ENCODE results near the gene CAMTA1. TPM values are rescaled to one million over a fixed set of nuclear protein-coding genes. Genes with fewer than 3 reads are reported as not detected.

CAMTA1 gene
- total and polyA plus RNA-seq, 4 donors: 18.0 to 93.5 (median 35.8) TPM

GRCh38 chr1:6924891-6925290 is 139.6 kb downstream of the CAMTA1 start (continued):
- TF ChIP-seq ZBTB33 (IDR thresholded peaks at IDR 0.05) (no peak), EGR1 (IDR thresholded peaks at IDR 0.05; ENCODE audit: low read depth in 2 of 2) (no peak), RXRA (IDR thresholded peaks at IDR 0.05) (no peak), NR2F2 (IDR thresholded peaks at IDR 0.05) (no peak)

- no peak for TF ChIP-seq RXRA (IDR thresholded peaks at IDR 0.05)
- H3K9ac ChIP-seq (ENCODE audit: low read depth in 1 of 2, low read length in 2 of 2): no peak overlapping the region
- H3K36me3 ChIP-seq (ENCODE audit: control insufficient read depth in 4 of 4, insufficient read depth in 3 of 4, low read depth in 1 of 4, low read length in 3 of 4): no peaks in the 10 kb centered on the region
- no peak overlapping the region for H3K4me3 ChIP-seq (ENCODE audit: low read depth in 1 of 3, low read length in 3 of 3)
- WGBS: 77% methylated on average over 4 of the region's 4 CpGs
- H3K4me1 ChIP-seq (ENCODE audit: control insufficient read depth in 4 of 4, insufficient read depth in 4 of 4, low read length in 3 of 4): peaks cover 0 to 3% (median 0%) of the 10 kb centered on the region in 4 donors
- no peaks in the 10 kb centered on the region for H3K9me3 ChIP-seq (ENCODE audit: control insufficient read depth in 4 of 4, low read length in 3 of 4)
- DNase-seq (ENCODE audit: low spot score): no peak
- no peaks in the 10 kb centered on the region for H3K27me3 ChIP-seq (ENCODE audit: control insufficient read depth in 4 of 4, insufficient read depth in 4 of 4, low read length in 3 of 4)
- H3K27ac ChIP-seq (ENCODE audit: low read depth in 1 of 2, low read length in 2 of 2): no peak overlapping the region
Observed at GRCh38 chr1:6927626-6928025, 142.4 kb downstream of the CAMTA1 start.

GRCh38 chr1:6928106-6928885 is 143.0 kb downstream of the CAMTA1 start:
- DNase-seq (ENCODE audit: low spot score): no peak
- no peak for TF ChIP-seq TAF1 (conservative IDR thresholded peaks at IDR 0.05)
- no peak for TF ChIP-seq MAX (IDR thresholded peaks at IDR 0.05)
- TF ChIP-seq FOXA1 (IDR thresholded peaks at IDR 0.05): no peak
- Histone ChIP-seq H3K4me1 (ENCODE audit: control insufficient read depth in 4 of 4, insufficient read depth in 4 of 4, low read length in 3 of 4) (no peaks in the 10 kb centered on the region), H3K4me3 (ENCODE audit: low read depth in 1 of 3, low read length in 3 of 3) (no peak overlapping the region), H3K27me3 (ENCODE audit: control insufficient read depth in 4 of 4, insufficient read depth in 4 of 4, low read length in 3 of 4) (no peaks in the 10 kb centered on the region), H3K9me3 (ENCODE audit: control insufficient read depth in 4 of 4, low read length in 3 of 4) (no peaks in the 10 kb centered on the region), H3K36me3 (ENCODE audit: control insufficient read depth in 4 of 4, insufficient read depth in 3 of 4, low read depth in 1 of 4, low read length in 3 of 4) (no peaks in the 10 kb centered on the region), H3K9ac (ENCODE audit: low read depth in 1 of 2, low read length in 2 of 2) (no peak overlapping the region), H3K27ac (ENCODE audit: low read depth in 1 of 2, low read length in 2 of 2) (no peak overlapping the region)
- WGBS: 85% methylated on average over 12 of the region's 12 CpGs

- DNase-seq (ENCODE audit: low spot score): no peak
- Histone ChIP-seq H3K4me1 (ENCODE audit: control insufficient read depth in 4 of 4, insufficient read depth in 4 of 4, low read length in 3 of 4) (no peaks in the 10 kb centered on the region), H3K9me3 (ENCODE audit: control insufficient read depth in 4 of 4, low read length in 3 of 4) (no peaks in the 10 kb centered on the region), H3K9ac (ENCODE audit: low read depth in 1 of 2, low read length in 2 of 2) (no peak overlapping the region), H3K27ac (ENCODE audit: low read depth in 1 of 2, low read length in 2 of 2) (no peak overlapping the region), H3K4me3 (ENCODE audit: low read depth in 1 of 3, low read length in 3 of 3) (no peak overlapping the region), H3K27me3 (ENCODE audit: control insufficient read depth in 4 of 4, insufficient read depth in 4 of 4, low read length in 3 of 4) (peaks cover 0 to 2% (median 0%) of the 10 kb centered on the region in 4 donors), H3K36me3 (ENCODE audit: control insufficient read depth in 4 of 4, insufficient read depth in 3 of 4, low read depth in 1 of 4, low read length in 3 of 4) (no peaks in the 10 kb centered on the region)
- 90% methylated on average over 8 of the region's 8 CpGs for WGBS
- TF ChIP-seq FOXA1 (IDR thresholded peaks at IDR 0.05): no peak
- TF ChIP-seq RAD21 (IDR thresholded peaks at IDR 0.05): no peak
- no peak for TF ChIP-seq YY1 (IDR thresholded peaks at IDR 0.05)
- no peak for TF ChIP-seq HNF4A (conservative IDR thresholded peaks at IDR 0.05)
- TF ChIP-seq EGR1 (IDR thresholded peaks at IDR 0.05; ENCODE audit: low read depth in 2 of 2): no peak
- TF ChIP-seq HNF4G (IDR thresholded peaks at IDR 0.05): no peak
- no peak for TF ChIP-seq RXRA (IDR thresholded peaks at IDR 0.05)
- no peak for TF ChIP-seq MAX (IDR thresholded peaks at IDR 0.05)
- no peak for TF ChIP-seq FOXA2 (IDR thresholded peaks at IDR 0.05)
- TF ChIP-seq JUND (IDR thresholded peaks at IDR 0.05): no peak
- no peak for TF ChIP-seq GABPA (IDR thresholded peaks at IDR 0.05 in 1 of 2, conservative IDR thresholded peaks at IDR 0.05 in 1 of 2)
- no peak for TF ChIP-seq ATF3 (IDR thresholded peaks at IDR 0.05)
- TF ChIP-seq TAF1 (conservative IDR thresholded peaks at IDR 0.05): no peak
- TF ChIP-seq NR2F2 (IDR thresholded peaks at IDR 0.05): no peak
Observed at GRCh38 chr1:6930732-6931300, 145.6 kb downstream of the CAMTA1 start.

Data from liver (tissue), 9 donors.